Peyer's patch (tissue), 4 donors: Measurements from ENCODE around the gene NAALADL1. TPM values are rescaled to one million over a fixed set of nuclear protein-coding genes. Genes with fewer than 3 reads are reported as not detected.

ENCODE experiments used
- DNase-seq, 3 donors: peaks; one replicate each; pipeline ENCODE4 v3.0.0-alpha.2; 2017 to 2019
- H3K27ac ChIP-seq, 4 donors: fragments of 200-600 bp; sonication (generic); one replicate each; pipeline ENCODE4 v1.5.1; 2016 to 2019
- H3K27me3 ChIP-seq, 2 donors: fragments of 200-600 bp; sonication (generic); one replicate each; pipeline ENCODE4 v1.5.1; 2019
- H3K36me3 ChIP-seq, 3 donors: fragments of 200-600 bp; sonication (generic); one replicate each; pipeline ENCODE4 v1.5.1; 2016 to 2019
- H3K4me1 ChIP-seq, 4 donors: fragments of 200-600 bp; sonication (generic); one replicate each; pipeline ENCODE4 v1.5.1; 2016 to 2019
- H3K4me3 ChIP-seq, 4 donors: fragments of 200-600 bp; sonication (generic); 1 replicate in 3 of 4; 2 replicates in 1 of 4; pipeline ENCODE4 v1.5.1; 2016 to 2019; ENCODE audit warnings: mild to moderate bottlenecking in 1 of 4
- H3K9me3 ChIP-seq, 4 donors: fragments of 200-600 bp; sonication (generic); one replicate each; pipeline ENCODE4 v1.5.1; 2016 to 2019; ENCODE audit warnings: mild to moderate bottlenecking in 1 of 4
- POLR2A ChIP-seq, 2 donors: fragments of 450-650 bp; IDR thresholded peaks; one replicate each; pipeline ENCODE4 v1.5.1; 2017; ENCODE audit warnings: antibody characterized with exemption in 2 of 2, mild to moderate bottlenecking in 2 of 2, moderate library complexity in 2 of 2
- small RNA-seq, 2 donors: library from RNA; depleted of rRNA; stranded (forward); fragments of <200 nt; gene quantifications; one replicate each; pipeline ENCODE3, GENCODE V24; 2016
- total RNA-seq, 4 donors: library from RNA; depleted of rRNA; stranded (reverse); fragments of >200 nt; gene quantifications; one replicate each; pipeline ENCODE4 v1.1.0, GENCODE V29; 2016
- TF ChIP-seq, protein P1 (sequence below), 6 experiments: fragments of 450-650 bp in 4 of 6; fragments of 200-600 bp in 2 of 6; sonication (generic) in 1 of 6; IDR thresholded peaks; one replicate each; pipeline ENCODE4 v1.5.1; 2017 to 2019; ENCODE audit warnings: antibody characterized with exemption in 6 of 6, mild to moderate bottlenecking in 3 of 6, moderate library complexity in 1 of 6

The NAALADL1 gene
- total RNA-seq, 4 donors from 2014 or later: 40.4 to 1,241 (median 898) TPM

DNA sequence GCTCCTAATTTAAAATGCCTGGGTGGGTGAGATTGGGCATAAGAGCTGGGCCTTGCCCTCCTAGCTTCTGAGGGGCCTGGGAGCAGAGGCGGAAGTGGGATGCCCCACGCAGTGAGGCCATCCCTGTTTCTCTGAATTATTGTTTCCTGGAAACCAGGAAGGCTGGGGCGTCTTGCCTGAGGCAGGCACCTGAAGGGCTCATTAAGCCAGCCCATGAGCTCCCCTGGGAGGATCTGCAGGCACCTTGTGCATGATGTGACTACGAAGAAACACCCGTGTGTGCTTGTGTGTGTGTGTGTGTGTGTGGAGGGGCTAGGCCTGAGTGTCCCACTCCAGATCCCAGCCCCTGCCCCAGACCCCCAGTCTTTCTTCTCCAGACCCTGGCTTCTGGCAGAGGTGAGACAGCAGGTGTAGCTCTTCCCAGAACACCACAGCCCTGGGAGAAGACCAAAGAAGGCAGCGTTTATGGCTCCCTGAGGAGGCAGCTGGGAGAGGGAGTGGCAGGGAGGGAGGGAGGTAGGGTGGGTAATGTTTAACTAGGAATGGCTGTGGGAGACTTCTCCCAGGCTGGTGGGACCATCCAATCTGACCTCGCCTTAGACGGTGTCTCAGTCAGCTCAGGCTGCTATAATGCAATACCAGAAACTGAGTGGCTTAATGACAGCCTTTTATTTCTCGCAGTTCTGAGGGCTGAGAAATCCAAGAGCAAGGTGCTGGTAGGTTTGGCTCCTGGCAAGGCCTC is 59.5 kb downstream of the NAALADL1 start:
- peak overlapping the region in 2 of 4 donors; percentile 15 to 17 for H3K4me3 ChIP-seq
- DNase-seq: peak in 2 of 3 donors; percentile 79 to 81
- H3K36me3 ChIP-seq: no peaks in the 10 kb centered on the region
- H3K9me3 ChIP-seq: no peaks in the 10 kb centered on the region
- TF ChIP-seq, protein P1, sequence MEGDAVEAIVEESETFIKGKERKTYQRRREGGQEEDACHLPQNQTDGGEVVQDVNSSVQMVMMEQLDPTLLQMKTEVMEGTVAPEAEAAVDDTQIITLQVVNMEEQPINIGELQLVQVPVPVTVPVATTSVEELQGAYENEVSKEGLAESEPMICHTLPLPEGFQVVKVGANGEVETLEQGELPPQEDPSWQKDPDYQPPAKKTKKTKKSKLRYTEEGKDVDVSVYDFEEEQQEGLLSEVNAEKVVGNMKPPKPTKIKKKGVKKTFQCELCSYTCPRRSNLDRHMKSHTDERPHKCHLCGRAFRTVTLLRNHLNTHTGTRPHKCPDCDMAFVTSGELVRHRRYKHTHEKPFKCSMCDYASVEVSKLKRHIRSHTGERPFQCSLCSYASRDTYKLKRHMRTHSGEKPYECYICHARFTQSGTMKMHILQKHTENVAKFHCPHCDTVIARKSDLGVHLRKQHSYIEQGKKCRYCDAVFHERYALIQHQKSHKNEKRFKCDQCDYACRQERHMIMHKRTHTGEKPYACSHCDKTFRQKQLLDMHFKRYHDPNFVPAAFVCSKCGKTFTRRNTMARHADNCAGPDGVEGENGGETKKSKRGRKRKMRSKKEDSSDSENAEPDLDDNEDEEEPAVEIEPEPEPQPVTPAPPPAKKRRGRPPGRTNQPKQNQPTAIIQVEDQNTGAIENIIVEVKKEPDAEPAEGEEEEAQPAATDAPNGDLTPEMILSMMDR (IDR thresholded peaks at IDR 0.05): no peak
- TF ChIP-seq POLR2A (IDR thresholded peaks at IDR 0.05): peak in 1 of 2 donors; percentile 64
- H3K4me1 ChIP-seq: peaks cover 0 to 46% (median 2%) of the 10 kb centered on the region in 4 donors
- peak overlapping the region in 3 of 4 donors; percentile 33 to 92 (median 89) for H3K27ac ChIP-seq
- H3K27me3 ChIP-seq: no peaks in the 10 kb centered on the region

DNA sequence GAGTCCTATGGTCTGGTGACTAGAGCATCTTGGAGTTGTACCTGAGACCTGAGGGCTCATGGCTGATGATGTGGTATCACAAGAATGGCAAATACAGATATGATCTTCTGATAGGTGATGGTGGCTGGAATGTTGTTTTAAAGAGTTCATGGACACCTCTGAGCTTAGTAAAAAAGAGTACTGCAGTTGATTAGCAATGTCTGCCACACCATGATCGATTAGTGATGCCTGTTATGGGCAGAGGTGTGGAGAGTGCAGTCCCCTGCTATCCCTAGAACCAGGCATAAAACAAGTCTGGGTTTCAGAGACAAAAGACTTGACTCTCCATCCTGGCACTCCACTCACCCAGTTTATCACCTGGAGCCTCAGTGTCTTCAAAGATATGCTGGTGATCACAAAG is 60.2 kb downstream of the NAALADL1 start:
- Histone ChIP-seq H3K4me1 (peaks cover 0 to 46% (median 2%) of the 10 kb centered on the region in 4 donors), H3K9me3 (no peaks in the 10 kb centered on the region), H3K27me3 (no peaks in the 10 kb centered on the region), H3K27ac (peak overlapping the region in 3 of 4 donors; percentile 33 to 92 (median 89)), H3K36me3 (peaks cover 0 to 3% (median 0%) of the 10 kb centered on the region in 3 donors), H3K4me3 (peak overlapping the region in 1 of 4 donors; percentile 17)
- no peak for TF ChIP-seq POLR2A (IDR thresholded peaks at IDR 0.05)
- TF ChIP-seq, protein P1 (IDR thresholded peaks at IDR 0.05): no peak
- no peak for DNase-seq

DNA sequence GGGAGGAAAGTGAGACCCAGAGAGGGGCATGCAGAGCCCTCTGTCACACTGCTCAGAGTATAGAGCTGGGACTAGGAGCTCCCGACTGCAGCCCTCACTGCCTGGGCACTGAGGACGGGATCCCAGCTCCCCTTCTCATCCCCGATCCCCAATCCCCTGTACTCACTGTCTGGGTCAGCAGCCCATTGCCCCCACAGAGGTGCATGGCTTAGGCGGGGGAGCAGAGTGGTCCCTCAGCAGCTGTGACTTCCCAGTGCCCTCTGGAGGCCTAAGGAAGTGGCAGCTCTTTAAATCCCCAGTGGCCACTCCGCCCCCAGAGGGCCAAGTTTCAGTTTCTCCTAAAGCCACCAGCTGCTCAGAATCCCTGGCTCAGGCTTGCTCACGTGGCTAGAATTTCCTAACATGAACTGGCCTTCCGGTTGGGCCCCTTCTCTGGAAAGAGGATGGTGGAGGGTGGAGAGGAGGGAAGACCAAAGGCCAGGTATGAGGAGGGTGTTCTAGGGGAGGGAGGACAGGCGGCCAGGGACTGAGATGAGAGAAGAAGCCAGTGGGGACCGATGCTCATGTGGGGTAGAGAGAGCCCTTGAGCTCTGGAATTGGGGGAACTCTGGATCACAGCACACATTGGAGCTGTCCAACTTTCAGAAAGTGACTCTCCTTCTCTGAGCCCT is 61.5 kb downstream of the NAALADL1 start, which contains the start of gene BATF2:
TSS of gene BATF2 (minus strand) at position 262 of the 671 bp plus-strand sequence. CDS start at position 205, 57 bp downstream.
- H3K27ac ChIP-seq: peak within 1 kb of the TSS; percentile 73 to 89 (median 84)
- DNase-seq: peak; percentile 80 to 93 (median 84)
- peaks cover 0 to 3% (median 0%) of the 10 kb centered on the region in 3 donors for H3K36me3 ChIP-seq
- no peaks in the 10 kb centered on the region for H3K9me3 ChIP-seq
- TF ChIP-seq, protein P1 (IDR thresholded peaks at IDR 0.05): peak; percentile 17 to 71 (median 64)
- TF ChIP-seq POLR2A (IDR thresholded peaks at IDR 0.05): peak; percentile 81 to 92
- H3K4me1 ChIP-seq: peaks cover 0 to 46% (median 2%) of the 10 kb centered on the region in 4 donors
- H3K4me3 ChIP-seq: peak within 1 kb of the TSS; percentile 41 to 62 (median 52)
- no peaks in the 10 kb centered on the region for H3K27me3 ChIP-seq

DNA sequence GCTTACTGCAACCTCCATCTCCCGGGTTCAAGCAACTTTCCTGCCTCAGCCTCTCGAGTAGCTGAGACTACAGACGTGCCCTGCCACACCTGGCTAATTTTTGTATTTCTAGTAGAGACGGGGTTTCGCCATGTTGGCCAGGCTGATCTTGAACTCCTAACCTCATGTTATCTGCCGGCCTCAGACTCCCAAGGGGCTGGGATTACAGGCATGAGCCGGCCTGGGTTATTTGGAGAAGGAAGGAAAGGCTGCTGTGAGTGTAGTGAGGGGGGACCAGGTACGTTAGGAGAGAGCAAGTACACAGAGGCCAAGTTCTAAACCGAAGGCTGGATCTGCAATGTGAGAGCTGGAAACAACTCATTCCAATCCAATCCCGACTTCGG is 62.0 kb downstream of the NAALADL1 start:
- TF ChIP-seq POLR2A (IDR thresholded peaks at IDR 0.05): no peak
- TF ChIP-seq, protein P1 (IDR thresholded peaks at IDR 0.05): no peak
- H3K9me3 ChIP-seq: no peaks in the 10 kb centered on the region
- DNase-seq: no peak
- peak overlapping the region; percentile 73 to 88 (median 83) for H3K27ac ChIP-seq
- peaks cover 0 to 3% (median 0%) of the 10 kb centered on the region in 3 donors for H3K36me3 ChIP-seq
- H3K4me3 ChIP-seq: peak overlapping the region; percentile 41 to 62 (median 52)
- no peaks in the 10 kb centered on the region for H3K27me3 ChIP-seq
- H3K4me1 ChIP-seq: peaks cover 0 to 46% (median 2%) of the 10 kb centered on the region in 4 donors

Small RNA genes lying within 50 kb of the gene (small RNA-seq; reads per million reads assigned to genes)
- gene MIR6879: 0 to 0.38 reads per million in 2 donors
- 0 reads per million in 2 donors for gene SNX15

Other genes starting within 250 kb of the NAALADL1 start
- 10 to 100 TPM; 20.3 to 47.0 (median 31.9) TPM for gene MEN1, start 248.0 kb downstream of the NAALADL1 start, total RNA-seq
- 10 to 100 TPM; 25.6 to 78.6 (median 52.1) TPM for gene CDC42BPG, start 213.9 kb downstream of the NAALADL1 start, total RNA-seq
- 100 to 1,000 TPM in 2 of 4 donors, 10 to 100 TPM in 2; 56.2 to 185 (median 98.6) TPM for gene EHD1, start 179.9 kb downstream of the NAALADL1 start, total RNA-seq
- gene ATG2A, start 141.3 kb downstream of the NAALADL1 start, total RNA-seq: 10 to 100 TPM; 38.8 to 79.6 (median 66.6) TPM
- gene PPP2R5B, start 133.9 kb downstream of the NAALADL1 start, total RNA-seq: 10 to 100 TPM; 20.0 to 46.2 (median 22.5) TPM
- gene GPHA2, start 122.7 kb downstream of the NAALADL1 start, total RNA-seq: not detected
- not detected for gene MAJIN, start 86.4 kb downstream of the NAALADL1 start, total RNA-seq
- gene BATF2, start 61.6 kb downstream of the NAALADL1 start, total RNA-seq: 10 to 100 TPM in 3 of 4 donors, 1 to 10 TPM in 1; 5.0 to 12.0 (median 11.2) TPM
- gene ARL2, start 44.4 kb downstream of the NAALADL1 start, total RNA-seq: 100 to 1,000 TPM in 1 of 4 donors, 10 to 100 TPM in 3; 64.4 to 103 (median 77.2) TPM
- gene SNX15, start 31.1 kb downstream of the NAALADL1 start, total RNA-seq: 10 to 100 TPM; 15.7 to 39.0 (median 27.3) TPM
- gene SAC3D1, start 17.3 kb downstream of the NAALADL1 start, total RNA-seq: 10 to 100 TPM; 10.9 to 21.5 (median 13.9) TPM
- gene CDCA5, start 25.5 kb upstream of the NAALADL1 start, total RNA-seq: 10 to 100 TPM in 1 of 4 donors, 1 to 10 TPM in 2, under 1 TPM in 1; 0.94 to 27.2 (median 6.4) TPM
- 10 to 100 TPM; 53.9 to 67.6 (median 55.5) TPM for gene ZFPL1, start 25.7 kb upstream of the NAALADL1 start, total RNA-seq
- 100 to 1,000 TPM; 280 to 636 (median 416) TPM for gene VPS51, start 37.7 kb upstream of the NAALADL1 start, total RNA-seq
- gene TM7SF2, start 53.3 kb upstream of the NAALADL1 start, total RNA-seq: 10 to 100 TPM; 19.8 to 78.1 (median 58.5) TPM
- 10 to 100 TPM in 3 of 4 donors, 1 to 10 TPM in 1; 8.7 to 20.6 (median 13.8) TPM for gene ZNHIT2, start 59.1 kb upstream of the NAALADL1 start, total RNA-seq
- 100 to 1,000 TPM; 412 to 714 (median 579) TPM for gene FAU, start 63.6 kb upstream of the NAALADL1 start, total RNA-seq
- 10 to 100 TPM; 36.2 to 50.3 (median 45.7) TPM for gene MRPL49, start 63.8 kb upstream of the NAALADL1 start, total RNA-seq
- 10 to 100 TPM; 37.1 to 61.9 (median 51.6) TPM for gene SYVN1, start 76.0 kb upstream of the NAALADL1 start, total RNA-seq
- gene SPDYC, start 111.7 kb upstream of the NAALADL1 start, total RNA-seq: not detected
- 100 to 1,000 TPM; 320 to 598 (median 559) TPM for gene CAPN1, start 123.4 kb upstream of the NAALADL1 start, total RNA-seq
- gene POLA2, start 203.4 kb upstream of the NAALADL1 start, total RNA-seq: 10 to 100 TPM in 2 of 4 donors, 1 to 10 TPM in 2; 6.8 to 25.6 (median 13.1) TPM